ENCODE results near the gene PRODH.
A peak's percentile ranks its signal among the peaks of the same experiment; 100 is the strongest.
"Not testable (repeated sequence)": the region's sequence is repeated elsewhere in the genome, so short reads cannot be mapped to it uniquely, and the experiment has no call there.

Gene PRODH

GRCh38 chr22:18954303-18954989, 18.4 kb upstream of the PRODH start:
- DNase-seq = peak; percentile 35

DNA sequence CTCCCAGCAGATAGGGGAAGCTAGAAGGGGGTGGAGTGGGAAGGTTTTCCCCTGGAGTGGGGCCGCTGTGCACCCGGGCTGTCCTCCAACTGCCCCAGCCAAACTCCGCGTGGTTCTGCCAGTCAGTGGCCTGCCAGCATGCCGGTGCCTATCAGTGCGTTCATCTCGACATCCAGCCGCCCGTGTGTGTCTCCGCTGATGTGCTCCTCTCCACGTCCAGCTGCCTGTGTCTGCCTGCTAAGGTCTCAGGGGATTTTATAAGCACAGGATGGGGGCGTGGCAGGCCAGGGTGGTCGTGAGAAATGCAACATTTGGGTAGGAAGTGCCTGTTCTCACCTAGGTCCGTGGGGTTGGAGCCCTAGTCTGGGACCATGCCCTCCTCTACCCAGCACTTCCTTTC, 17.0 kb upstream of the PRODH start:
- DNase-seq = not testable (repeated sequence)

DNA sequence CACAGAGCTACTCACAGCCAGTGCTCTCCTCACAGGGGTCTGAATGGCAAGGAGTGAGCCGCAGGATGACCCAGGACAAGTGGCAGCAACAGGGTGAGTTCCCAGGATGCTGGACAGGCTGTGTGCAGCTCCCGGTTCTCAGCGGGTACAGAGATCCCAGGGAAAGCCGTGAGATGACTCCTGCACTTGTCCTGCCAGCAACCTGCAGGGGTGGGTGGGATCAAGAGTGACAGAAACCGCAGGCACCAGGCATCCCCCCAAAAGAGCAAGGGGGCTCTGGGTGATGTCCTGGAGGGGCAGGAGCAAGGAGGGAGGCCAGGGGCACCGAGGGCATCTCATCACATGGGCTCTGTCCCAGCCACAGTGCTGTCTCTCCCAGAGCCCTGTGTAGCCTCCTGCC, 15.9 kb upstream of the PRODH start:
- no peak for DNase-seq

GRCh38 chr22:18950141-18950540, 14.0 kb upstream of the PRODH start:
- DNase-seq = no peak

DNA sequence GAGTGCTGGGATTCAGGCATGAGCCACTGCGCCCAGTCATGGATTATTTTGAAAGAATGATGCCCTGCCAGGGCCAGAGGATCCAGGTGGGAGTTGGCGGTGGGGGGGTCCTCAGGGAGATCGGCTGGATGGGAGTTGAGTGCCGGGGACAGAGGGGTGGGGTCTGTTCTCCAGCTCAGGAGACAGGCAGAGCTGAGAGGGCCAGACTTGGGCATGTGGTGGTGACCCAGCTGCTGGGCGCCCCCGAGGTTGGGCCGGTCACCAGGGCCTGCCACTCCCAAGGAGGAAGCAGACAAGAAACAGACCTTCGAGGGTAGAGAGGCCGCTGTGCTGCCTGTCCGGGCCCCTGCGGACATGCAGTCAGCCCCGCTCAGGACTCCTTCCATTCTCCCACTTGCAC, 11.8 kb upstream of the PRODH start:
- no peak for DNase-seq

- DNase-seq = not testable (repeated sequence)
Measured at GRCh38 chr22:18947105-18947504, 11.0 kb upstream of the PRODH start.

DNA sequence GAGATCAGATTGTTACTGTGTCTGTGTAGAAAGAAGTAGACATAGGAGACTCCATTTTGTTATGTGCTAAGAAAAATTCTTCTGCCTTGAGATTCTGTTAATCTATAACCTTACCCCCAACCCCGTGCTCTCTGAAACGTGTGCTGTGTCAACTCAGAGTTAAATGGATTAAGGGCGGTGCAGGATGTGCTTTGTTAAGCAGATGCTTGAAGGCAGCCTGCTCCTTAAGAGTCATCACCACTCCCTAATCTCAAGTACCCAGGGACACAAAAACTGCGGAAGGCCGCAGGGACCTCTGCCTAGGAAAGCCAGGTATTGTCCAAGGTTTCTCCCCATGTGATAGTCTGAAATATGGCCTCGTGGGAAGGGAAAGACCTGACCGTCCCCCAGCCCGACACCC, 2.6 kb upstream of the PRODH start:
- DNase-seq = not testable (repeated sequence)

- not testable (repeated sequence) for DNase-seq
Measured at GRCh38 chr22:18934688-18935087, 1.4 kb downstream of the PRODH start.

GRCh38 chr22:18933914-18934313, 2.2 kb downstream of the PRODH start:
- DNase-seq = no peak

DNA sequence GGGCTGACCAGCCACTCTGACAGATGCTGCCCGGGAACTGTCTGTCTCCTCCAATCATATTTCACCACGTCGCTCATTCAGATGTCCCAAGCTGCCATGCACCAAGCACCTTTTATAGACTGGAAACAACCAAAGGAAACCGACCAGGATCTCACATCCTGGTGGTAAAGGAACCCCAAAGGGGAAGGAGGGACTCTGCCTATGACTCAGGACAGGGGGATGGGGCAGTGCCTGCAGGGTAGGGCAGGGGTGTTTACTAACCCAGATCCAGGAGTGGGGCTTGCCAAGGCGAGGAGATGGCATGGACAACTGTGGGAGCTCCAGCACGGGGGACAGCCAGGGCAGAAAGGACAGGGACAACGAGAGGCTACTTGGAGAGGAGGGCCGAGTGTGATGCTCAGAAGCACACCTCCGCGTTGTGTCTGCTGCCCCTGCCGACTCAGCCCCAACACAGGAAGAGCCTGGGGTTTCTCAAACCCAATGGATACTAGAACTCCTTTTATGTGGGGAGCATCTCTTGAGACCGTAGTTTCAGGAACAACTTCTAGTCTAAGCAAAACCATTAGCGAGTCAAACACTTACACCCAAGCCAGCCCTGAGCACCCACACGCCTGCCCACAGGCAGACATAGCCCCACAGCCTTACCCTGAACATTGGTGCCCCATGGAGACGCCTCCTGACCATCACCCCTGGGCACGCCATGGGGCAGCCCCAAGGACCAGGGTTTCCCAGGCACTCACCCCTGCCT, 4.0 kb downstream of the PRODH start:
- DNase-seq = no peak

- DNase-seq = no peak
Measured at GRCh38 chr22:18929459-18929858, 6.6 kb downstream of the PRODH start.

DNA sequence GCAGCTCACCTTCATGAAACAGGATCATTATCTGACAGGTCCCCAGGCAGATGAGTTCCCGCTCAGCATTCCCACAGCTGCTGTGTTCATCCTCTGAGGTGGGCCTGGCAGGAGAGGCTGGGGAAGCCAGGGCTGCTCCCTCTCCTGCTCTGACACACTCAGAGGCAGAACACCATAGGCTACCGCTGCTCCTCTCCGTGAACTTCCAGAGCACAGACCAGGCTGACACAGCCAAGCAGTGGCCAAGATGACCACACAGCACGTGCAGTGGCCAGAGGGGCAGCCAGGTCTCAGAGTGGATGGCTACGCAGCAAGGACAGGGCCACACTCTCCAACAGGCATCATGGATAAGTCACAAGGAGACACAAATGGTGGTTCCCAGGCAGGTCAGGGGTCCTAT, 8.5 kb downstream of the PRODH start:
- DNase-seq = no peak

GRCh38 chr22:18927020-18927419, 9.1 kb downstream of the PRODH start:
- no peak for DNase-seq

GRCh38 chr22:18925368-18926064, 10.6 kb downstream of the PRODH start:
- no peak for DNase-seq

- DNase-seq = not testable (repeated sequence)
Measured at GRCh38 chr22:18920257-18920902, 15.7 kb downstream of the PRODH start.

GRCh38 chr22:18917818-18918217, 18.3 kb downstream of the PRODH start:
- not testable (repeated sequence) for DNase-seq

- DNase-seq = not testable (repeated sequence)
Measured at GRCh38 chr22:18915550-18915949, 20.5 kb downstream of the PRODH start.

GRCh38 chr22:18914558-18914957, 21.5 kb downstream of the PRODH start:
- not testable (repeated sequence) for DNase-seq

- not testable (repeated sequence) for DNase-seq
Measured at GRCh38 chr22:18912264-18912946, 23.7 kb downstream of the PRODH start.

GRCh38 chr22:18911535-18911934, 24.6 kb downstream of the PRODH start:
- not testable (repeated sequence) for DNase-seq

DNA sequence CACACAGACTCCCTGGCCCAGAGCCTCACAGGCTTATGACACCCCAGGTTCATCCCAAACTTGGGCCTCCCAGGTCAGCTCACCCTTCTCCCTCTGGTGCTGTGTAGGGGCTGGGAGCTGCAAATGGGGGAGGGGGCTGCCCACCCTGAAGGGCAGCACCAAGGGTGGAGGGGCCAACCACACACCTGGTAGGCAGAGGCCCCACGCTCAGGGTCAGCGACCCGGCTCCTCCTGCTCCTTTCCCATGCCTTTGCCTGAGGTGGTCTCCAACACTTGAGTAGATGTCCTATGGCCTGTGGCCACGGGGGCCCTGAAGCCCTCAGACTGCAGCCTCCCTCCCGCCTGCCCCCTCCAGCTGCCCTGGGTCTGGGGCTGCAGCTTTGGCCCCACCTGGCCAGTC, 26.5 kb downstream of the PRODH start:
- no peak for DNase-seq

GRCh38 chr22:18906896-18907295, 29.2 kb downstream of the PRODH start:
- DNase-seq = no peak

- not testable (repeated sequence) for DNase-seq
Measured at GRCh38 chr22:18906410-18906745, 29.7 kb downstream of the PRODH start.
